ENCODE data around the gene NCAPG2.
"Not testable (repeated sequence)": the region's sequence is repeated elsewhere in the genome, so short reads cannot be mapped to it uniquely, and the experiment has no call there.

NCAPG2 gene

GRCh38 chr7:158706710-158707590, 2.3 kb upstream of the NCAPG2 start:
- FAIRE-seq = no peak
- DNase-seq (ENCODE audit: insufficient read length, low spot score) = no peak

DNA sequence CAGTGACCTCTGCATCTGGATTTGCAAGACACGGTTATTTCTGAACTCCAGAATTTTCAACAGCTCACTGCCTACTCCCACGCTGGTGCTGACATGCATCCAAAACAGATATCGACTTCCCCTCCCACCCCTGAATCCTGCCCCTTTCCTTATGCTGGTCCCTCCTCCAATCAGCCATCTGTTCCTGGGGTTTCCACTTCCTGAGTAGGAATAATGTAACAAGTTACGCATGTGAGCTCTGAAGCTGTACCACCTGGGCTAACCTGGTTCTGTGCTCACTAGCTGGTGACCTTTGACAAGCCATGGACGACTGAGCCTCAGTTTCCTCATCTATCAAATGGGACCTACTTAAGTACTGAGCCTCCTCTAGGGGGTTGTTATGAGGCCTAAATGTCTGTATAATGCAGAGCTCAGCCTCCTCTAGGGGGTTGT, 1.7 kb upstream of the NCAPG2 start:
- DNase-seq (ENCODE audit: insufficient read length, low spot score) = no peak

GRCh38 chr7:158705234-158705850, 738 bp upstream of the NCAPG2 start:
- FAIRE-seq (no peak), DNase-seq (ENCODE audit: insufficient read length, low spot score) (no peak)

More for the DNA sequence above, 1.7 kb upstream of the NCAPG2 start:
- no peak for FAIRE-seq

- not testable (repeated sequence) for FAIRE-seq; DNase-seq (ENCODE audit: insufficient read length, low spot score)
Observed at GRCh38 chr7:158703679-158704523, 703 bp downstream of the NCAPG2 start.

DNA sequence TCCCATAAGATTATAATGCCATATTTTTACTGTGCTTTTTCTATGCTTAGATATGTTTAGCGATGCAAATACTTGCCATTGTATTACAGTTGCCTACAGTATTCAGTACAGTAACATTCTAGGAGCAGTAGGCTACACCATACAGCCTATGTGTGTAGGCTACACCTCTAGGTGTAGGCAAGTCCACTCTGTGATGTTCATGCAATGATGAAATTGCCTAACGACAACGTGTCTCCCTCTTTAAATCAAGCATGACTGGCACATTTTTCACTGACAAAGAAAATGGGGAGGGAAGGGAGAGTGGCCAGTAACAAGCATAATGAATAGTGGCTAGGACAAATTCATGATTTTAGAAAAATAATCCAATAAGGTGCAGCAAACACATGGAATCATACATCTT, 1.7 kb downstream of the NCAPG2 start:
- FAIRE-seq = no peak

DNA sequence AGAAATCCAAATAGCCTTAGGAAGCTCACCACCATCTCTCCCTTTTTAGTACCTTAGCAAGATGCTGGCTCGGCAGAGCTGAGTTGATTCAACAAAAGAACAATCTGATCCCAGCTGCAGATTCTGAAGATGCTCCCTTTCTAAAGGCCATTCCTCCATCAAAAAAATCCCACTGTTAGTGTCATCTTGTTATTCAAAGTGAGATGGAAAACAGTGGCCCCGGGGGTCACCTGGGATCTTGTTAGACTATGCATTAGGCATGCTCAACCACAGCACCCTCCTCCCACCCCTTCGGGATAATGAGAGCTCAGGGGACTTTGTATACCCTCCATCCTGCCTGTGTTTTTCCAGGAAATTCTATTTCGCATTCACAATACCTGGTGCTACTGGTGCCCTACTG, 2.4 kb downstream of the NCAPG2 start:
- DNase-seq (ENCODE audit: insufficient read length, low spot score) (no peak), FAIRE-seq (no peak)

More for the DNA sequence above, 1.7 kb downstream of the NCAPG2 start:
- DNase-seq (ENCODE audit: insufficient read length, low spot score) = no peak

DNA sequence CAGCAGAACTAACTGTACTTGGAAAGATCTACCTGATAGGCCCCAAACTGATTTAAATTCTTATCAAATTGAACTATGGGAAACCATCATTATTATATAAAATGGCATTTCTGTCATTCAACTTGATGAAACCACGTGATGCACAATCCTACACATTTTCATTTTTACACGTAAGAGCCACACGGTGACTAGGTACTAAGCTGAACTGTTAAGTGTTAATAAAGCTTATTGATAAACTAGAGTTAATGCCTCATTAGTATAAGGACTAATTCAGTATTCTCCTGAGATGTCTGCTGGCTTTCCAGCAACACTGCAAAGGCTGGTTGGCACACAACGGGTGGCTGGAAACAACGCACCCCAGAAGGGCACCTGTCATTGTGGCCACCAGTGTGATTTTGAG, 4.6 kb downstream of the NCAPG2 start:
- no peak for FAIRE-seq

DNA sequence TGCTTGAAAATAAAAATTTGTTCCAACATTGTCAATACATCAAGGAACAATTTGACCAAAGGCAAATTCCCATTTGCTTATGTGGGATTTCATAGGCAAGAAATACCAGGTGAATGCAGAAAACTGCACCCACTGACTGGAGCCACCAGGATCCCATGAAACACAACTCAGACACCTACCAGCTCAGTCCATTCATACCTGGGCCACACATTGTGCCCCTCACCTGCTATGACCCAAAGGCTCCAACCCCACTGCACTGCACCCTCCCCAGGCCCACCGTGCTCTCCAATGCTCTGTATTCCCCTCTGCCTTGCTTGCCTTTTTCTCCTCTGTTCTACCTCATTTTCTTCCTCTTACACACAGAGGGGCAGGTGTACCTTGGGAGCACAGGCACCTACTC, 5.3 kb downstream of the NCAPG2 start:
- DNase-seq (ENCODE audit: insufficient read length, low spot score) (no peak), FAIRE-seq (no peak)

More for the DNA sequence above, 4.6 kb downstream of the NCAPG2 start:
- no peak for DNase-seq (ENCODE audit: insufficient read length, low spot score)

DNA sequence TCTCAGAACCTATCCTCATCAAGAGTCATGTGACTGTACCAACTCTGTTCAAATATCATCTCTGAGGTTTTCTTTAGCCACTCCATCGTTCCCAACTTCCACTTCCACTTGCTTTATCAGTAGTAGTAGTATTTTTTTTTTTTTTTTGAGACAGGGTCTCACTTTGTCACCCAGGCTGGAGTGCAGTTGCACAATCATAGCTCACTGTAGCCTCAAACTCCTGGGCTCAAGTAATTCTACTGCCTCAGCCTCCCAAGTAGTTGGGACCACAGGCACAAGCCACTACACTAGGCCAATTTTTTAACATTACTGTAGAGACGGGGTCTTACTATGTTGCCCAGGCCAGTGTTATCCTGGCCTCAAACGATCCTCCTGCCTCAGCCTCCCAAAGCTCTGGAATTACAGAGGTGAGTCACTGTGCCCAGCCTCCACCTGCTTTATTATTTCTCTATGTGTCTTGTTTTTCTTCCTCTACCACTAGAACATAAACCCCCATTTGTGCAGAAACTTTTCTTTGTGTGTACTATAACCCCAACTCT, 5.9 kb downstream of the NCAPG2 start:
- FAIRE-seq (no peak), DNase-seq (ENCODE audit: insufficient read length, low spot score) (no peak)

GRCh38 chr7:158697597-158697996, 7.0 kb downstream of the NCAPG2 start:
- not testable (repeated sequence) for DNase-seq (ENCODE audit: insufficient read length, low spot score)

GRCh38 chr7:158695726-158696452, 8.7 kb downstream of the NCAPG2 start:
- no peak for FAIRE-seq
- DNase-seq (ENCODE audit: insufficient read length, low spot score) = no peak

More at GRCh38 chr7:158697597-158697996, 7.0 kb downstream of the NCAPG2 start:
- FAIRE-seq = not testable (repeated sequence)

GRCh38 chr7:158695056-158695455, 9.5 kb downstream of the NCAPG2 start:
- FAIRE-seq (no peak), DNase-seq (ENCODE audit: insufficient read length, low spot score) (no peak)

DNA sequence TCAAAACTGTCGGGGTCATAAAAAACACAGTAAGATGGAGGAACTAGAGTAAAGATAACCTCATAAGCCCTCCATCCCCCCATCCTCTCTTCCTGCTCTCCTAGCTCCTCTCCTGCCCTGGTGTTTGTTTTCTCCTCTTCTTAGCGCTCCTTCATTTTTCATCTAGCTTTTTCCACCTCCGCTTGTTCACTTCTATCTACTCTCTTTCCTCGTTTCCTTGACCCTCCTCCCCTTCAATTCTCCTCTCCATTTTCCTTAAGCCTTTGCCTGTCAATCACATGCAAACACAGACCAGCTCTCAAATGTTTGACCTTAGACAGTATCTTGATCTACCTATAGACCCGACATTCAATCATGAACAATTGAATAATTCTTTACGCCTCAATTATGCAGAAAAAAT, 10.0 kb downstream of the NCAPG2 start:
- FAIRE-seq = no peak
- DNase-seq (ENCODE audit: insufficient read length, low spot score) = no peak

DNA sequence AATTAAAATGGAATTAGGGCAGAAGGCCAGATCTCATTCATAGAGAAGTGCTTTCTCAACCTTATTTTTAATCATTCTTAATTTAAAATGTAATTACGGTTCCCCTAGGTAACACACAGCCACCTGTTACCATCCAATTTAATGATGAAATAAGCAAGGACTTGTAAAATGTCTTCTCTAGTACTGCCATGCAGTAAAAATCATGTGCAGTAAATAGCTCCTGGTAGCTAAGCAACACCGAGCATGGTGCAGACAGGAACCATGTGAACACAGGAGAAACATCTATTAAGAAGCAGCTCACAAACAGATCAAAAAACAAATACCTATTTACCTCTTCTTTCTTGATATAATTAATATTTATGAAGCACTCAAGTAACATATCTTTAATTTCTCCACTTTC, 15.1 kb downstream of the NCAPG2 start:
- no peak for FAIRE-seq
- DNase-seq (ENCODE audit: insufficient read length, low spot score) = no peak

- FAIRE-seq (no peak), DNase-seq (ENCODE audit: insufficient read length, low spot score) (no peak)
Observed at GRCh38 chr7:158687406-158687805, 17.2 kb downstream of the NCAPG2 start.

DNA sequence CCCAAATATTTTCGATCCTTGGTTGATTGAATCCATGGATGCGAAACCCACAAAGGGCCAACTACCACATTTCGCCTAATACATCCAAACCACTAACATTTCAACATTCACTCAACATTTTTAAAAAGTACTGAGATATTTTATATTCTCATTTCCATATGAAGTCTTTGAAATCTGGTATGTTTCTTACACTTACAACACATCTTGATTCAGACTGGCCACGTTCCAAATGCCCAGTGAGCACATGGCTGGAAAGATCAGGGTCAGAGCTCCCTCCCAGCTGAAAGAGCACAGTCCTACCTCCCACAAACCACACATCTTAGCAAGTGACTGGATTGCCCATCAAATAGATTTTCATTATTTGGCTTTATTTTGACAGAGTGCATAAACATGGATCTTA, 18.9 kb downstream of the NCAPG2 start:
- no peak for FAIRE-seq

GRCh38 chr7:158684329-158684728, 20.3 kb downstream of the NCAPG2 start:
- DNase-seq (ENCODE audit: insufficient read length, low spot score) (no peak), FAIRE-seq (no peak)

More for the DNA sequence above, 18.9 kb downstream of the NCAPG2 start:
- no peak for DNase-seq (ENCODE audit: insufficient read length, low spot score)

GRCh38 chr7:158683541-158683940, 21.1 kb downstream of the NCAPG2 start:
- DNase-seq (ENCODE audit: insufficient read length, low spot score) (no peak), FAIRE-seq (no peak)

- FAIRE-seq (no peak), DNase-seq (ENCODE audit: insufficient read length, low spot score) (no peak)
Observed at GRCh38 chr7:158682456-158682855, 22.1 kb downstream of the NCAPG2 start.

DNA sequence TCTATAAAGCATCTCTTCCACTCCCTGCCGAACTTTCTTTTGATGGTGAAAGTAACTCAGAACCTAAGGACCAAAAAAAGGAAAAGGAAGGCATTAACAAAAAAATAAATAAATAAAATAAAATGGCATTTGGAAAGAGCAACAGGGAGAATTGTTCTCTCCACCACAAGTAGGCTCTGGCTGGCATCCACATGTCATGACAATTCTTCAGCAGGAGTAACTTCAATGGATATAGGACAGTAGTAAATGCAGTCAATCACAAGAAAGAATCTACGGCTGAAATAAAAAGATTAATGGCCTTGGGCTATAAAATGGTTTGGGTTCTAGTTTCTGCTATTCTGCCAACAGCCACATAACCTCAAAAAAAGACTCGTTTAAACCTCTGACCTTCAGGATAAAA, 23.9 kb downstream of the NCAPG2 start:
- no peak for FAIRE-seq
- no peak for DNase-seq (ENCODE audit: insufficient read length, low spot score)

Measured in HTR-8/SVneo (cell line).